A673 (cell line): ENCODE measurements around the gene SGCG.

Experiments used
- CTCF ChIP-seq: fragments of 300-800, 200-600 bp; sonication (generic); conservative IDR thresholded peaks from 2 replicates; pipeline ENCODE4 v1.5.1; 2017; ENCODE audit warnings: low read depth, mild to moderate bottlenecking, antibody characterized with exemption, low read length, moderate library complexity, mixed read lengths
- EZH2 ChIP-seq: fragments of 200-600 bp; sonication (generic); IDR thresholded peaks from 2 replicates; pipeline ENCODE4 v1.6.1; 2017; ENCODE audit warnings: borderline replicate concordance, low read depth, mild to moderate bottlenecking, mixed read lengths, antibody characterized with exemption, low read length; ENCODE audit not compliant: poor library complexity, severe bottlenecking

GRCh38 chr13:23288995-23289394 lies 108.2 kb downstream of the SGCG start:
- TF ChIP-seq CTCF, result no peak
- no peak for TF ChIP-seq EZH2
